HUES48 (cell line): ENCODE results near the gene MARCO.

Experiments
- H3K27ac ChIP-seq: one replicate; pipeline ENCODE4 v1.7.0; 2013; ENCODE audit warnings: low read depth, low read length, inconsistent platforms
- H3K27me3 ChIP-seq: 2 replicates; pipeline ENCODE4 v1.6.1; 2013; ENCODE audit warnings: mild to moderate bottlenecking, low read length; ENCODE audit not compliant: control insufficient read depth, insufficient read depth
- H3K36me3 ChIP-seq: 2 replicates; pipeline ENCODE4 v1.6.1; 2013; ENCODE audit warnings: low read length; ENCODE audit not compliant: control insufficient read depth, insufficient read depth
- H3K4me1 ChIP-seq: 2 replicates; pipeline ENCODE4 v1.6.1; 2013; ENCODE audit warnings: mild to moderate bottlenecking, low read length; ENCODE audit not compliant: control insufficient read depth, insufficient read depth
- H3K4me3 ChIP-seq: 2 replicates; pipeline ENCODE4 v1.5.1; 2013; ENCODE audit warnings: mild to moderate bottlenecking, low read depth, low read length
- H3K9ac ChIP-seq: 2 replicates; pipeline ENCODE4 v1.6.1; 2013; ENCODE audit warnings: mild to moderate bottlenecking, low read depth, low read length, moderate library complexity
- H3K9me3 ChIP-seq: 2 replicates; pipeline ENCODE4 v1.6.1; 2013; ENCODE audit warnings: low read length; ENCODE audit not compliant: control insufficient read depth, insufficient read depth

Gene MARCO

GRCh38 chr2:118911936-118912335, 30.1 kb upstream of the MARCO start:
- H3K27me3 ChIP-seq = no peaks in the 10 kb centered on the region
- no peak overlapping the region for H3K4me3 ChIP-seq
- no peak overlapping the region for H3K9ac ChIP-seq
- no peaks in the 10 kb centered on the region for H3K4me1 ChIP-seq
- H3K9me3 ChIP-seq = no peaks in the 10 kb centered on the region
- no peak overlapping the region for H3K27ac ChIP-seq
- H3K36me3 ChIP-seq = no peaks in the 10 kb centered on the region

- Histone ChIP-seq H3K4me1 (no peaks in the 10 kb centered on the region), H3K27me3 (no peaks in the 10 kb centered on the region), H3K9ac (no peak overlapping the region), H3K27ac (no peak overlapping the region), H3K4me3 (no peak overlapping the region), H3K36me3 (no peaks in the 10 kb centered on the region), H3K9me3 (no peaks in the 10 kb centered on the region)
Measured at GRCh38 chr2:118913131-118913802, 28.7 kb upstream of the MARCO start.

- H3K9ac ChIP-seq = no peak overlapping the region
- H3K9me3 ChIP-seq = no peaks in the 10 kb centered on the region
- H3K4me3 ChIP-seq = no peak overlapping the region
- no peaks in the 10 kb centered on the region for H3K36me3 ChIP-seq
- H3K27ac ChIP-seq = no peak overlapping the region
- no peaks in the 10 kb centered on the region for H3K27me3 ChIP-seq
- no peaks in the 10 kb centered on the region for H3K4me1 ChIP-seq
Measured at GRCh38 chr2:118913803-118914645, 28.0 kb upstream of the MARCO start.

- H3K4me3 ChIP-seq = no peak overlapping the region
- H3K27ac ChIP-seq = no peak overlapping the region
- H3K9ac ChIP-seq = no peak overlapping the region
- H3K4me1 ChIP-seq = no peaks in the 10 kb centered on the region
- no peaks in the 10 kb centered on the region for H3K36me3 ChIP-seq
- no peaks in the 10 kb centered on the region for H3K27me3 ChIP-seq
- H3K9me3 ChIP-seq = no peaks in the 10 kb centered on the region
Measured at GRCh38 chr2:118914721-118915453, 27.1 kb upstream of the MARCO start.

- Histone ChIP-seq H3K9ac (no peak overlapping the region), H3K36me3 (no peaks in the 10 kb centered on the region), H3K4me1 (peaks cover 5% of the 10 kb centered on the region; the same call in 1 of the 2 replicates), H3K9me3 (no peaks in the 10 kb centered on the region), H3K27ac (no peak overlapping the region), H3K27me3 (no peaks in the 10 kb centered on the region), H3K4me3 (no peak overlapping the region)
Measured at GRCh38 chr2:118918017-118918416, 24.0 kb upstream of the MARCO start.

GRCh38 chr2:118921646-118922045, 20.3 kb upstream of the MARCO start:
- Histone ChIP-seq H3K9ac (no peak overlapping the region), H3K4me3 (no peak overlapping the region), H3K4me1 (peaks cover 5% of the 10 kb centered on the region; the same call in 1 of the 2 replicates), H3K27me3 (no peaks in the 10 kb centered on the region), H3K27ac (no peak overlapping the region), H3K36me3 (no peaks in the 10 kb centered on the region), H3K9me3 (no peaks in the 10 kb centered on the region)

- peaks cover 5% of the 10 kb centered on the region; the same call in 1 of the 2 replicates for H3K4me1 ChIP-seq
- no peaks in the 10 kb centered on the region for H3K36me3 ChIP-seq
- H3K9ac ChIP-seq = no peak overlapping the region
- no peaks in the 10 kb centered on the region for H3K27me3 ChIP-seq
- H3K4me3 ChIP-seq = no peak overlapping the region
- no peaks in the 10 kb centered on the region for H3K9me3 ChIP-seq
- H3K27ac ChIP-seq = no peak overlapping the region
Measured at GRCh38 chr2:118922254-118922653, 19.7 kb upstream of the MARCO start.

GRCh38 chr2:118923371-118923770, 18.6 kb upstream of the MARCO start:
- H3K9me3 ChIP-seq = no peaks in the 10 kb centered on the region
- H3K4me3 ChIP-seq = no peak overlapping the region
- no peak overlapping the region for H3K27ac ChIP-seq
- H3K9ac ChIP-seq = no peak overlapping the region
- H3K36me3 ChIP-seq = no peaks in the 10 kb centered on the region
- peaks cover 5% of the 10 kb centered on the region; the same call in 1 of the 2 replicates for H3K4me1 ChIP-seq
- H3K27me3 ChIP-seq = no peaks in the 10 kb centered on the region

- Histone ChIP-seq H3K36me3 (no peaks in the 10 kb centered on the region), H3K27ac (no peak overlapping the region), H3K4me3 (no peak overlapping the region), H3K9ac (no peak overlapping the region), H3K4me1 (peaks cover 5% of the 10 kb centered on the region; the same call in 1 of the 2 replicates), H3K27me3 (no peaks in the 10 kb centered on the region), H3K9me3 (no peaks in the 10 kb centered on the region)
Measured at GRCh38 chr2:118925476-118925875, 16.5 kb upstream of the MARCO start.

GRCh38 chr2:118925981-118926380, 16.0 kb upstream of the MARCO start:
- Histone ChIP-seq H3K36me3 (no peaks in the 10 kb centered on the region), H3K27me3 (no peaks in the 10 kb centered on the region), H3K27ac (no peak overlapping the region), H3K4me1 (peaks cover 5% of the 10 kb centered on the region; the same call in 1 of the 2 replicates), H3K4me3 (no peak overlapping the region), H3K9me3 (no peaks in the 10 kb centered on the region), H3K9ac (no peak overlapping the region)

GRCh38 chr2:118929059-118929458, 12.9 kb upstream of the MARCO start:
- no peaks in the 10 kb centered on the region for H3K9me3 ChIP-seq
- H3K4me3 ChIP-seq = no peak overlapping the region
- no peak overlapping the region for H3K9ac ChIP-seq
- H3K4me1 ChIP-seq = no peaks in the 10 kb centered on the region
- H3K27me3 ChIP-seq = no peaks in the 10 kb centered on the region
- no peaks in the 10 kb centered on the region for H3K36me3 ChIP-seq
- no peak overlapping the region for H3K27ac ChIP-seq
